ENCODE data around the gene BMPR1A.
"Not testable (repeated sequence)": the region's sequence is repeated elsewhere in the genome, so short reads cannot be mapped to it uniquely, and the experiment has no call there.

BMPR1A gene

DNA sequence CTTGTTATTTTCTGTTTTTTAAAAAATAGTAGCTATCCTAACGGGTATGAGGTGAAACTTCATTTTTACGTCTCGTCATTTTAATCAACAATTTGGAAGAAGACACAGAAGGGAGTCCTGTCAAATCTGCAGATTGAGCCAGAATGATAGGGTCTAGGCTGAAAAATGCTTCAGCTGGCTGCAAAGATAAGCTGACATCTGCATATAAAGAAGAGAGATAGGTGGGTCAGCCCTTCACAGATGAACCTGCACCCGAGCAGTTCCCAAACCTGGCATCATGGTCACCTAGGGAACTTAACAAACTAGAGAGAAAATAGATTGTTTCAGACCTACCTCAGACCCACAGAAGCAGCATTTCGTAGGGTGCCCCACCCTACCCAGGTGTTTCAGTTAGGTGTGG, 35.2 kb upstream of the BMPR1A start:
- H3K4me1 Mint-ChIP-seq (ENCODE audit: low read depth), result peaks cover 7% of the 10 kb centered on the region
- H3K27me3 Mint-ChIP-seq, result peaks cover 2% of the 10 kb centered on the region
- no peak overlapping the region for H3K27ac Mint-ChIP-seq
- no peaks in the 10 kb centered on the region for H3K9me3 Mint-ChIP-seq
- no peak for DNase-seq
- H3K4me3 Mint-ChIP-seq, result no peak overlapping the region
- H3K36me3 Mint-ChIP-seq (ENCODE audit: low read depth), result no peaks in the 10 kb centered on the region

DNA sequence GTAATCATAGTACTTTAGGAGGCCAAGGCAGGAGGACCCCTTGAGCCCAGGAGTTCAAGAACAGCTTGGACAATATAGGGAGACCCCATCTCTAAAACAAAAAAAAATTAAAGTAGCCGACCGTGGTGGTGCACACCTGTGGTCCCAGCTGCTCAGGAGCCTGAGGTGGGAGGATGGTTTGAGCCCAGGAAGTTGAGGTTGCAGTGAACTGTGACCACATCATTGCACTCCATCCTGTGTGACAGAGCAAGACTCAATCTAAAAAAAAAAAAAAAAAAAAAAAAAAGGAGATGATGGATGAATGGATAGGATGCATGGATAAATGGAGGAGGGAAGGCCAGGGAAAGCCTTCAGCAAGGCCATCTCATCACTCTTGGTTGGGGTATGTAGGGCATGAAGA, 33.4 kb upstream of the BMPR1A start:
- H3K27ac Mint-ChIP-seq, result no peak overlapping the region
- no peaks in the 10 kb centered on the region for H3K36me3 Mint-ChIP-seq (ENCODE audit: low read depth)
- no peaks in the 10 kb centered on the region for H3K9me3 Mint-ChIP-seq
- no peak for DNase-seq
- no peak overlapping the region for H3K4me3 Mint-ChIP-seq
- peaks cover 7% of the 10 kb centered on the region for H3K4me1 Mint-ChIP-seq (ENCODE audit: low read depth)
- peaks cover 2% of the 10 kb centered on the region for H3K27me3 Mint-ChIP-seq

DNA sequence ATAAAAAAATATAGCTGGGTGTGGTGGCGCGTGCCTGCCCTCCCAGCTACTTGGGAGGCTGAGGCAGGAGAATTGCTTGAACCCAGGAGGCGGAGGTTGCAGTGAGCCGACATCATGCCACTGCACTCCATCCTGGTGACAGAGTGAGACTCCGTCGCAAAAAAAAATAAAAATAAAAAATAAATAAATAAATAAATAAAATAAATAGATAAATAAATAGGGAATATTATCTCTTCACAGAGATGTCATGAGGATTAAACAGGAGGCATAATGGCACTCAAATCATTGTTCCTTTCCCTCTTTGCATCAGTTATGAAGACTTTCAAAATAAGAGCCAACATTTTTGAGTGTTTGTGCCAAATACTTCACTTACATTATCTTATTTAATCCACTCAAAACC, 32.0 kb upstream of the BMPR1A start:
- DNase-seq, result no peak
- Mint-ChIP-seq H3K27me3 (peaks cover 2% of the 10 kb centered on the region), H3K36me3 (ENCODE audit: low read depth) (no peaks in the 10 kb centered on the region), H3K4me3 (no peak overlapping the region), H3K4me1 (ENCODE audit: low read depth) (peaks cover 7% of the 10 kb centered on the region), H3K27ac (no peak overlapping the region), H3K9me3 (no peaks in the 10 kb centered on the region)

DNA sequence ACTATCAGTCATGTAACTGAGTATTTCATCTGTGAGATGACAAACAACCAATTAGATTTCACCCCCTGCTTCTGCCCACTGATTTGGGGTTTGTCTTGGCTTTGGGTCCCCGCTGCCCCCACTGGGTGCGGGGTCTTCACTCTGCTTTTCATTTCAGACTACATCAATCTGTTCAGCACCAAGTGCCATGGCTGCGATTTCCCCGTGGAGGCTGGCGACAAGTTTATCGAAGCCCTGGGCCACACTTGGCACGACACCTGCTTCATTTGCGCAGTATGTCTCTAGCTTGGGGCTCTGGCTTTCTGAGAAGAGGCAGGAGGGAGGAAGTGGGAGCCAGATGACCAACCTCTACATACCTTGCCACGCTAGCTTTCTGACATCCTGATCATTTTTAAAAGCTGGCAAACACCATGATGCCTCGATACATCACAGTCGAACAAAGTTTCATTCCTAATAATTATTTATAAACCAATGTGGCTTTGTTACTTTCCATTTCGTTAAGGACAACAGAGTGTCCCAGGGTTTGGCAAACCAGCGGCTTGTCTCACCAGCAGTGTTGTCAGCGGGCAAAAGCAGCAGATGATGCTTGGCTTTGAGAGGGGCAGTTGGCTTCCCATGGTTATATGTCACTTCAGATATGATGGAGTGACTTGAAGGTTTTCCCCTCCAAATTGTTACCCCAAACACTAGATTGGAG, 30.3 kb upstream of the BMPR1A start:
- no peak for DNase-seq
- Mint-ChIP-seq H3K36me3 (ENCODE audit: low read depth) (no peaks in the 10 kb centered on the region), H3K27ac (no peak overlapping the region), H3K4me1 (ENCODE audit: low read depth) (peaks cover 7% of the 10 kb centered on the region), H3K27me3 (peaks cover 2% of the 10 kb centered on the region), H3K4me3 (no peak overlapping the region), H3K9me3 (no peaks in the 10 kb centered on the region)

DNA sequence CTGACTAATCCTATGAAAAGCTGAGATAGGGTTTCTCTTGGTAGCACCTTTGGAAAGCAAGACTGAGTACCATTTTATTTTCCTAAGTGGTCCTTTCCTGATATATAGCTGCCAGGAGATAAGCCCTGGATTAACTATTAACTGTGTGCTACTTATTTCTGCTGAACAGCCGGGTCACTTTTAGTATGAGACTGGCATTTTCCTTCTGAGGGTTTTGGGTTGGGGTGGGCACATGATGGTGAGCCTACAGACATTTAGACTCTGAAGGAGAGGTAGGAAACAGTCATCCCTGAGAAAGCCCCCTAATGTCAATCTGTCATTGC, 29.8 kb upstream of the BMPR1A start:
- Mint-ChIP-seq H3K36me3 (ENCODE audit: low read depth) (no peaks in the 10 kb centered on the region), H3K4me3 (no peak overlapping the region), H3K9me3 (no peaks in the 10 kb centered on the region), H3K27ac (no peak overlapping the region), H3K4me1 (ENCODE audit: low read depth) (peaks cover 7% of the 10 kb centered on the region), H3K27me3 (no peaks in the 10 kb centered on the region)
- DNase-seq, result no peak

DNA sequence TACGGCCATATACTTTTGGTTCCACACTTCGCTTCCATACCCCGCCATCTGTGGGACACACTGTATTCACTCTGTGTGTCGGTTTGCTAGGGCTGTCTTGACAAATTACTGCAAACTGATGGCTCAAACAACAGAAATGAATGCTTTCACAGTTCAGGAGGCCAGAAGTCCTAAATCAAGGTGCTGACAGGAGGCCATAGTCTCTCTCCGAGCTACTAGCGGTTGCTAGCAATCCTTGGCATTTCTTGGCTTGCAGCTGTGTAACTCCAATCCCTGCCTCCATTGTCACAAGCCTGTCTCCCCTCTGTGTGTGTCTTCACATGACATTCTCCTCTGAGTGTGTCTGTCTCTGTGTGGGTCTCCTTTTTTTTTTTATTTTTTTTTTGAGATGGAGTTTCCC, 28.9 kb upstream of the BMPR1A start:
- H3K4me1 Mint-ChIP-seq (ENCODE audit: low read depth), result peaks cover 7% of the 10 kb centered on the region
- no peak for DNase-seq
- no peak overlapping the region for H3K4me3 Mint-ChIP-seq
- no peaks in the 10 kb centered on the region for H3K9me3 Mint-ChIP-seq
- no peaks in the 10 kb centered on the region for H3K27me3 Mint-ChIP-seq
- H3K27ac Mint-ChIP-seq, result no peak overlapping the region
- H3K36me3 Mint-ChIP-seq (ENCODE audit: low read depth), result no peaks in the 10 kb centered on the region

DNA sequence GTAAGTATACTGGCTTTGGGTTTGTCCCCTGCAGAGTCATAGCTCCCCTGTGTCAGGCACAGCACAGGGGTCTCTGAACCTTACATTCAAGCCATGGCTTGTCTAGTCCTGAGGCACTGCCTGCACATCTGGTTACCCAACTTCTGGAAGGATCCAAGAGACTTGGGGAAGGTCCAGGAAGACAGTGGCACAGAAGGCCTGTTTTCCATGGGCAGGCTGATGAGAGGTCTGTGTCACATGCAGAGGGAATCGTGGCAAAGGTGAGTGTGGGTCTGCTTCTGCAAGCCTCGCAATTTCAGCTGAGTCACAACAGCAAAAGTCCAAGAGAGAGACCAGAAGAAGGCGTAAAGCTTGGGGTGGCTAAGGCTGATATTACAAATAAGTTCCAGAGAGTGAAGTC, 28.4 kb upstream of the BMPR1A start:
- no peak for DNase-seq
- Mint-ChIP-seq H3K27ac (no peak overlapping the region), H3K4me1 (ENCODE audit: low read depth) (peaks cover 6% of the 10 kb centered on the region), H3K9me3 (no peaks in the 10 kb centered on the region), H3K36me3 (ENCODE audit: low read depth) (no peaks in the 10 kb centered on the region), H3K27me3 (no peaks in the 10 kb centered on the region), H3K4me3 (no peak overlapping the region)

DNA sequence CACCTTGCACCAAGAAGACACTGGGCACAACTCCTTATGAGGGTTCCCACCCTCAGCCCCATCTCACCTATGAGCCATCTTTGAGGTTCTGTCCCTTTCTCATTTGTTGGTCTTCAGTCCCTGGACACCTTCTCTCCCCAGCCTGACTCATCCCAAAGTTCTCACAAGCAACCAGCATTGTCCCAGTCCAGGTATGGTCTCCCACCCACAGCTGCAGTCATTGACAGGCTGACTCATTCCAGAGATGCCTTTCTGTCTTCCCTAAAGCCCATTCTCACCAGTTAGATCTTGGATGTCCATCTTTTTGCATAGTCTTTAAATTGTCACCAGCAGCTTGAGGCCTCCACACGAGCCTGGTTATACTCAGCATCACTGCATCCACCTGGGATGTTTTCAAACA, 26.7 kb upstream of the BMPR1A start:
- Mint-ChIP-seq H3K27me3 (no peaks in the 10 kb centered on the region), H3K9me3 (no peaks in the 10 kb centered on the region), H3K4me1 (ENCODE audit: low read depth) (no peaks in the 10 kb centered on the region), H3K4me3 (no peak overlapping the region), H3K36me3 (ENCODE audit: low read depth) (no peaks in the 10 kb centered on the region), H3K27ac (no peak overlapping the region)
- DNase-seq, result no peak

DNA sequence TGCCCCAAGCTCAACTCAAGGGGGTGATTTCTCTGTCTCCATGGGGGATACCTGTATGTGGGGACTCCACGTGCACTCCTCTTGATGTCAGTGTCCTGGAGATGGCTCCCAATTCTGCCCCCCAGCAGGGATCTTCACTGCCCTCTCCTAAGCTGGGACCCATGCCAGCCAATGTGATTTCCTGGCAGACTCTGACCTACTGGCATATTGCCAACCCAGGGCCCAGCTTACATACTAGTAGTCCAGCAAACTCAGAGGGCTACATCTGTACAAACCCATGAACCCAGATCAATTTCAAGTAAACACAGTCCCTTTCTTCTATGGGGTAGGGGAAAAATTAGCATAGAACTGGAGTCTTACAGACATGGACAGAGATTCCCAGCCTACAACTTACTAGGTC, 26.2 kb upstream of the BMPR1A start:
- Mint-ChIP-seq H3K36me3 (ENCODE audit: low read depth) (no peaks in the 10 kb centered on the region), H3K9me3 (no peaks in the 10 kb centered on the region), H3K4me1 (ENCODE audit: low read depth) (no peaks in the 10 kb centered on the region), H3K27me3 (no peaks in the 10 kb centered on the region), H3K4me3 (no peak overlapping the region), H3K27ac (no peak overlapping the region)
- DNase-seq, result no peak

DNA sequence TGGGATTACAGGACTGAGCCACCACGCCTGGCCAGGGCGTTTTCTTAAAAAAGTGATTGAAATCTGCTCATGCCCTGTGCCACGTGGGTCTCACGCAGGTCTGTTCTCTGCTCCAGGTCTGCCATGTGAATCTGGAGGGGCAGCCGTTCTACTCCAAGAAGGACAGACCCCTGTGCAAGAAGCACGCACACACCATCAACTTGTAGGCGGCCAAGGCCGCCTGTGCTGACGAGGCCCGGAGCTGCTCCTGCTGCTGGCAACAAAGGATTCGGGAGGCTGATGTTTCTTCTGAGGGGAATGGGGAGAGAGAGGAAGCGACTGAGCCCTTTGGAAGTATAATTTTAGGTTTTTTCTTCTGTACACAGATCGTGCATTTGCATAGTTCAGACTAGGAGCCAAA, 23.6 kb upstream of the BMPR1A start:
- no peak for DNase-seq

DNA sequence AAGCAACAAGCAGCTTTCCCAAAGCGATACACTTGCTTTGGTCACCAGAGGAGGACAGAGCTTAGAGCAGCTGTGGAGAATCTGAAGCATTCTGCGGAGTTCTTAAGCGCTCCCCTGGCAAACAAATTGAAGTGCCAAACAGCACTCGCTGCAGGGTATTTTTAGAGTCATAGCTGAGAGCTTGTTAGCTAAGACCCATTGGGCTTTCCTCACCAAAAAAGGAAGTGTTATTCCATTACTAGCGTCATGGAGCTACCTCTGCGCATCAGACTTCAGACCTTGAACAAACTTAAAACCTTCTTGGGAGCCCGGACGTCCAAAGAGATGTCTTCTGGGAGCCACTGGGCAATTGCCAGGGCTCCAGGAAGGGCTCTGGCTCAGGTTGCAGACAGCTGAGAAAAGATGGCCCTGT, 23.2 kb upstream of the BMPR1A start:
- H3K27ac Mint-ChIP-seq, result no peak overlapping the region
- no peaks in the 10 kb centered on the region for H3K27me3 Mint-ChIP-seq
- no peaks in the 10 kb centered on the region for H3K9me3 Mint-ChIP-seq
- H3K4me3 Mint-ChIP-seq, result no peak overlapping the region
- no peak for DNase-seq
- H3K36me3 Mint-ChIP-seq (ENCODE audit: low read depth), result no peaks in the 10 kb centered on the region
- no peaks in the 10 kb centered on the region for H3K4me1 Mint-ChIP-seq (ENCODE audit: low read depth)

More for the DNA sequence above, 23.6 kb upstream of the BMPR1A start:
- Mint-ChIP-seq H3K4me1 (ENCODE audit: low read depth) (no peaks in the 10 kb centered on the region), H3K36me3 (ENCODE audit: low read depth) (no peaks in the 10 kb centered on the region), H3K4me3 (no peak overlapping the region), H3K9me3 (no peaks in the 10 kb centered on the region), H3K27ac (no peak overlapping the region), H3K27me3 (no peaks in the 10 kb centered on the region)

DNA sequence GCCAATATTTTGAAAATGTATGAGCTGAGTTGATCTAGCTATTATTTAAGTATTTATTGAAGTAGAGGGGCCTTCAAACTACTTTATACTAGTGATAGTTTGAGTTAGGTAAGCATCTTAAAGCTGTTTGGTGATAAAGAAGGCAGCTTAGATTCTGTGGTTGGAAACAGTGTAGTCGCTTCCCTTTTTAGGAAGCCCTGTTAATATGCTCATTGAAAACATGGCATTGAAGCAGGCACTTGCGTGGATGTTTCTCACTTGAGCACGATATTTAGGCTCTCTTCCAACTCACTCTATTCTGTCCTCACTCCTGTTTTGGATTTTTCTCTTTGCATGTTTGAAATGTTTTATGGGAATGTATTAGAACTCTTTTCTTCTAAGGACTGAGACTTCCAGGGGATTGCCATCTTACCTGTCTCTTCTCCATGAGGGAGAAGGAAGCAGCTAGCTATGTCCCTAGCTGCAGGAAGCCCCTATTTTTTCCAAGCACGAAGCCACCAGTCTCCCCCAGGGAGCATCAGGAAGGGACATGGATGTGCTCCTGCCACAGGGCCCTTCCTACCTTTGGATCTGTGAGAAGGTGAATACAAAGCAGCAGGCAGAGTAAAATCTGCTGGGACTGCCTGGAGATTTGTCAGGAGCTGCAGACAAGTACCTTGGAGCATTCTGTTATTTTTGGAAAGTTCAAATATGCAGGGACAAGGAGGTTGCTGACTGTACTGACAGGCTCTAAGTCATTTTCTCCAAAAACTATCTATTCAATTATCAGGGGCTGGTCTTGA, 22.0 kb upstream of the BMPR1A start:
- no peaks in the 10 kb centered on the region for H3K4me1 Mint-ChIP-seq (ENCODE audit: low read depth)
- H3K4me3 Mint-ChIP-seq, result no peak overlapping the region
- peaks cover under 1% of the 10 kb centered on the region for H3K27me3 Mint-ChIP-seq
- H3K9me3 Mint-ChIP-seq, result no peaks in the 10 kb centered on the region
- H3K36me3 Mint-ChIP-seq (ENCODE audit: low read depth), result no peaks in the 10 kb centered on the region
- no peak overlapping the region for H3K27ac Mint-ChIP-seq
- no peak for DNase-seq

DNA sequence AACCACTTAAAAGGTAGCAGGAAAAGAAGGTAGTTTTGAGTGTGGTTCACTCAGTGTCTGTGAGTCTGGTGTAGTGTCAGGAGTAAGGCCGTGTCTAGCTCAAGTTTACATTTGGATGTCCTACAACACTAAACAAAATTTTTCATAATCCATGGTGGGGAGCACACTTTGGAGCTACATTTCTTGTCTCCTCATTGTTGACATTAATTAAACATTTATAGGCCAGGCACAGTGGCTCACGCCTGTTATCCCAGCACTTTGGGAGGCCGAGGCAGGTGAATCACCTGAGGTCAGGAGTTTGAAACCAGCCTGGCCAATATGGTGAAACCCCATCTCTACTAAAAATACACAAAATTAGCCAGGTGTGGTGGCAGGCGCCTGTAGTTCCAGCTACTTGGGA, 21.1 kb upstream of the BMPR1A start:
- H3K27me3 Mint-ChIP-seq; H3K36me3 Mint-ChIP-seq (ENCODE audit: low read depth); H3K27ac Mint-ChIP-seq; H3K4me1 Mint-ChIP-seq (ENCODE audit: low read depth); H3K9me3 Mint-ChIP-seq; DNase-seq; H3K4me3 Mint-ChIP-seq: not testable (repeated sequence)

DNA sequence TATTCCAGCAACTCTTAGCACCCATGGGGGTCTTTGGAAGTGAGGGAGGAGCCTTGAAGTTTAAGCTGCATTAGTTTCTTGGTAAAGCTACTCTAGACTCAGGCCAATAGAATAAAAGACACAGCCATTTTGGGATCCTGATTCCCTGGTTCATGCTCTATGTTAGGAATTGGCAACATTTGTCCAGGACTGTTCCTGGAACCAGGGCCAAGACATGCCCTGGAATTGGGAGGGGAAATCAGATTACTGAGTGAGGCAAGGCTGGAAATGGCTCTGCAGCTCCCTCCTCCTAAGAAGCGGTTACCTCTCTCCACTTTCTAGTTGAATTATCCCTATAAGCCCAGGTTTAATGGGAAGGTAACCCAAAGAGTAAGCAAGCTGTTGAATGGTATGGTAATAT, 14.2 kb upstream of the BMPR1A start:
- Mint-ChIP-seq H3K9me3 (no peaks in the 10 kb centered on the region), H3K4me3 (no peak overlapping the region), H3K27ac (no peak overlapping the region), H3K27me3 (peaks cover 3% of the 10 kb centered on the region), H3K36me3 (ENCODE audit: low read depth) (no peaks in the 10 kb centered on the region), H3K4me1 (ENCODE audit: low read depth) (no peaks in the 10 kb centered on the region)
- no peak for DNase-seq

DNA sequence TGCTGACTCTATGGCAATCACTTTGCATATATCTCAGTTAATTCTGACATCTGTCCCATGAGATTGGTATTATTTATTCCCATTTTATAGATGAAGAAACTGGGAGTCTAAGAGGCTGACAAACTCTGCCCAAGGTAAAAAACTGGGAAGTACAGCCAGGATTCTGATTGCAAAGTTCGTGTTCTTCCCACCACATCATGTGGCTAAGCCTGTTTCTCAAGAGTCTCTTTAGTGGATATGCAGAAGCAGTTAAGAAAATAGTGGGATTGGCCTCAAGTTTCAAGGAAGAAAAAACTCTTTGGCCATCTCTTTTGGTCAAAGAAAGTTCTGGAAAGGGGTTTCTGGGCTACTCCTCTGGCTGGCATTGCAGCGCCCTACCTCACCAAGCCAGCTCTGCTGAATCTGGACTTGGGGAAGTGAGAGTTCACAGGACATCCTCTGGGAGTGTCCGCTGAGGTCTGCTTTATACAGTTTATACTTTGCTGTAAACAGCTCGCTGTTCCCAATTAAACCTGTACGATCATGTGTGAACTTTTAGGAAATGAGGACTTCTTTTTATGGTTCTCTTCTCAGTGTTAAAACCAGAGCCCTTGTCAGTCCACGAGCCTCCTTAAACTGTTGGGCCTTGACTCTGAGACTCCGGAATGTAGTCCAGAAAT, 12.2 kb upstream of the BMPR1A start:
- Mint-ChIP-seq H3K27ac (no peak overlapping the region), H3K4me1 (ENCODE audit: low read depth) (no peaks in the 10 kb centered on the region), H3K36me3 (ENCODE audit: low read depth) (no peaks in the 10 kb centered on the region), H3K9me3 (no peaks in the 10 kb centered on the region), H3K4me3 (no peak overlapping the region), H3K27me3 (peaks cover 3% of the 10 kb centered on the region)
- no peak for DNase-seq

All from activated T-cell treated with anti-CD3 and anti-CD28 coated beads, Interleukin-2, amount 50 U/mL, for 24 hours (primary cell).